Cerebellar cortex (tissue), 1 donor: ENCODE data around the gene DMRT3.

Experiments used
- DNase-seq: peaks from one replicate; pipeline ENCODE4 v3.0.0-alpha.2; 2015; ENCODE audit warnings: low spot score

The DMRT3 gene

GRCh38 chr9:970151-970996 lies 6.1 kb upstream of the DMRT3 start:
- no peak for DNase-seq

- no peak for DNase-seq
Observed at GRCh38 chr9:971901-972500, 4.5 kb upstream of the DMRT3 start.

GRCh38 chr9:972501-973294 lies 3.8 kb upstream of the DMRT3 start:
- DNase-seq = no peak

- DNase-seq = no peak
Observed at GRCh38 chr9:973295-973834, 3.1 kb upstream of the DMRT3 start.

- no peak for DNase-seq
Observed at GRCh38 chr9:974031-974995, 2.1 kb upstream of the DMRT3 start.

GRCh38 chr9:974996-975739 lies 1.3 kb upstream of the DMRT3 start:
- no peak for DNase-seq

GRCh38 chr9:975740-976257 lies 656 bp upstream of the DMRT3 start:
- no peak for DNase-seq

GRCh38 chr9:976943-977837 lies 735 bp downstream of the DMRT3 start:
- DNase-seq = no peak

GRCh38 chr9:977838-978830 lies 1.7 kb downstream of the DMRT3 start:
- no peak for DNase-seq

GRCh38 chr9:979983-980382 lies 3.5 kb downstream of the DMRT3 start:
- DNase-seq = no peak

- DNase-seq = no peak
Observed at GRCh38 chr9:980640-981039, 4.2 kb downstream of the DMRT3 start.

GRCh38 chr9:981491-981898 lies 5.0 kb downstream of the DMRT3 start:
- DNase-seq = no peak

- DNase-seq = no peak
Observed at GRCh38 chr9:982394-983230, 6.2 kb downstream of the DMRT3 start.

GRCh38 chr9:994005-994404 lies 17.6 kb downstream of the DMRT3 start:
- DNase-seq = no peak

GRCh38 chr9:995192-995591 lies 18.7 kb downstream of the DMRT3 start:
- DNase-seq = no peak

- DNase-seq = no peak
Observed at GRCh38 chr9:995781-996180, 19.3 kb downstream of the DMRT3 start.
